Endothelial cell of umbilical vein (primary cell): ENCODE results near the gene ACBD6. TPM values are rescaled to one million over a fixed set of nuclear protein-coding genes. Genes with fewer than 3 reads are reported as not detected.

Source experiments
- BruUV-seq: library from RNA; stranded (reverse); fragments of 400-500 nt; replicated peaks from 2 replicates; lab custom pipeline; 2021; lab: Mats Ljungman, UMichigan
- CTCF ChIA-PET: fragments of 300-600, 350-600 bp; sonication (Branson Sonifier 250); formaldehyde crosslinking; loops from one replicate; lab custom pipeline; 2021; ENCODE audit warnings: antibody characterized with exemption, inconsistent platforms; lab: Charles Lee
- POLR2A ChIA-PET: fragments of 300-600, 350-600 bp; sonication (Branson Sonifier 250); formaldehyde crosslinking; loops from one replicate; lab custom pipeline; 2021; ENCODE audit warnings: antibody characterized with exemption, inconsistent platforms; lab: Charles Lee
- DNase-seq: peaks from one replicate; pipeline ENCODE4 v3.0.0-alpha.2; 2011; ENCODE audit warnings: low read depth, low spot score
- FAIRE-seq: peaks from 2 replicates; lab custom pipeline; 2011; peaks lifted over from hg19 to GRCh38; lab: Jason Lieb, UNC
- H2AFZ ChIP-seq: 2 replicates; pipeline ENCODE4 v1.6.0; 2012; ENCODE audit warnings: low read depth, low read length, control low read depth, inconsistent platforms
- H3K27ac ChIP-seq: 2 replicates; pipeline ENCODE4 v1.5.1; 2011; ENCODE audit warnings: low read depth, mild to moderate bottlenecking, control low read depth, low read length, moderate library complexity; ENCODE audit not compliant: insufficient read depth
- H3K27me3 ChIP-seq, 2 experiments: 2 replicates each; pipeline versions ENCODE4 v1.6.0 to v1.6.1; 2011; ENCODE audit warnings: low read length in 2 of 2, mixed read lengths in 1 of 2; ENCODE audit not compliant: control insufficient read depth in 2 of 2, insufficient read depth in 2 of 2
- H3K36me3 ChIP-seq, 2 experiments: 2 replicates in 1 of 2; 3 replicates in 1 of 2; pipeline ENCODE4 v1.5.1; 2011; ENCODE audit warnings: low read length in 2 of 2, mild to moderate bottlenecking in 1 of 2, moderate library complexity in 1 of 2; ENCODE audit not compliant: control insufficient read depth in 2 of 2, insufficient read depth in 2 of 2; ENCODE audit errors: extremely low read depth in 1 of 2
- H3K4me1 ChIP-seq: 3 replicates; pipeline ENCODE4 v1.5.1; 2011; ENCODE audit warnings: mild to moderate bottlenecking, low read length; ENCODE audit not compliant: control insufficient read depth, insufficient read depth; ENCODE audit errors: extremely low read depth
- H3K4me2 ChIP-seq: 2 replicates; pipeline ENCODE4 v1.6.1; 2011; ENCODE audit warnings: low read length, control low read depth, mixed read lengths; ENCODE audit not compliant: insufficient read depth
- H3K4me3 ChIP-seq, 3 experiments: fragments of 200-600 bp in 1 of 3; sonication (generic), shearing (Covaris generic) in 1 of 3; replicated peaks in 1 of 3; 2 replicates each; pipeline ENCODE4 v1.5.1; 2011 to 2016; ENCODE audit warnings: control low read depth in 3 of 3, low read length in 3 of 3, mild to moderate bottlenecking in 2 of 3, inconsistent platforms in 1 of 3, low read depth in 1 of 3, moderate library complexity in 1 of 3; ENCODE audit not compliant: insufficient read depth in 1 of 3
- H3K79me2 ChIP-seq: 2 replicates; pipeline ENCODE4 v1.6.0; 2012; ENCODE audit warnings: low read length, inconsistent platforms; ENCODE audit not compliant: control insufficient read depth, insufficient read depth
- H3K9ac ChIP-seq: replicated peaks from 2 replicates; pipeline ENCODE3; 2011; ENCODE audit warnings: low read length, control low read depth; ENCODE audit not compliant: insufficient read depth; ENCODE audit errors: extremely low read depth
- H3K9me1 ChIP-seq: replicated peaks from 3 replicates; pipeline ENCODE4 v1.6.0; 2011; ENCODE audit warnings: mild to moderate bottlenecking, low read length; ENCODE audit not compliant: control insufficient read depth, insufficient read depth; ENCODE audit errors: extremely low read depth
- H3K9me3 ChIP-seq: replicated peaks from 2 replicates; pipeline ENCODE4 v1.5.1; 2012; ENCODE audit warnings: low read length, inconsistent platforms; ENCODE audit not compliant: control insufficient read depth, insufficient read depth
- H4K20me1 ChIP-seq: replicated peaks from 2 replicates; pipeline ENCODE3; 2011; ENCODE audit warnings: mild to moderate bottlenecking, low read length; ENCODE audit not compliant: control insufficient read depth, insufficient read depth; ENCODE audit errors: extremely low read depth
- CTCF ChIP-seq, 2 donors: IDR thresholded peaks; 1 replicate in 1 of 2; 2 replicates in 1 of 2; pipeline ENCODE4 v1.5.1; 2011; ENCODE audit warnings: low read length in 2 of 2, mild to moderate bottlenecking in 2 of 2, moderate library complexity in 2 of 2, control low read depth in 1 of 2, inconsistent platforms in 1 of 2, low read depth in 1 of 2; ENCODE audit not compliant: insufficient read depth in 1 of 2; ENCODE audit errors: extremely low read depth in 1 of 2
- GATA2 ChIP-seq: IDR thresholded peaks from 2 replicates; pipeline ENCODE4 v1.7.0; 2011; ENCODE audit warnings: low read depth, mild to moderate bottlenecking, moderate library complexity, mixed read lengths, low read length; ENCODE audit not compliant: insufficient read length, insufficient read depth
- JUN ChIP-seq: IDR thresholded peaks from 2 replicates; pipeline ENCODE4 v1.6.1; 2011; ENCODE audit warnings: borderline replicate concordance, low read depth; ENCODE audit not compliant: insufficient read length, insufficient read depth
- MYC ChIP-seq: IDR thresholded peaks from one replicate; pipeline ENCODE4 v1.6.1; 2011; ENCODE audit warnings: mild to moderate bottlenecking, low read depth, low read length
- POLR2AphosphoS5 ChIP-seq: IDR thresholded peaks from 2 replicates; pipeline ENCODE4 v1.6.1; 2012; ENCODE audit warnings: low read depth, mild to moderate bottlenecking, control low read depth, low read length, moderate library complexity; ENCODE audit not compliant: insufficient read depth
- dilution Hi-C: fragments of 300-500 bp; cut with MboI; formaldehyde crosslinking; loops from one replicate; pipeline ENCODE4 v1.15.0; 2019; ENCODE audit warnings: low sequenced_read_pairs; ENCODE audit not compliant: extremely low pct_ligation_motif_present
- intact Hi-C: fragments of 100-400 bp; cut with micrococcal nuclease; formaldehyde crosslinking; loops from one replicate; pipeline ENCODE4 v1.10.0; 2022
- polyA plus RNA-seq, 4 experiments: library from polyadenylated mRNA; depleted of rRNA in 3 of 4; stranded (reverse) in 3 of 4; unstranded in 1 of 4; fragments of >200 nt; gene quantifications; 2 replicates each; pipeline versions ENCODE4 v1.2.1 to v1.2.3, GENCODE V29; 2011 to 2012; ENCODE audit warnings: missing spikeins in 1 of 4
- total RNA-seq: library from RNA; stranded (reverse); gene quantifications from 2 replicates; pipeline ENCODE4 v1.2.3, GENCODE V29; 2021

The ACBD6 gene
- total and polyA plus RNA-seq, 2 donors (not counting 3 experiments of a cell fraction or from before 2014, with no cell fraction given) = 55.6 to 56.4 TPM

GRCh38 chr1:180254496-180254819 is 247.9 kb downstream of the ACBD6 start:
- Histone ChIP-seq H2AFZ (no peak overlapping the region), H3K9ac (no peak overlapping the region), H3K9me3 (no peaks in the 10 kb centered on the region), H3K4me3 (no peak overlapping the region), H3K27me3 (no peaks in the 10 kb centered on the region), H4K20me1 (no peaks in the 10 kb centered on the region), H3K79me2 (no peaks in the 10 kb centered on the region), H3K9me1 (no peaks in the 10 kb centered on the region), H3K36me3 (no peaks in the 10 kb centered on the region), H3K4me2 (no peak overlapping the region), H3K4me1 (no peaks in the 10 kb centered on the region), H3K27ac (no peak overlapping the region)
- POLR2A ChIA-PET = no interaction called here
- FAIRE-seq (no peak), DNase-seq (no peak)
- dilution Hi-C loops (no loop called here), intact Hi-C loops (no loop called here)
- TF ChIP-seq GATA2 = no peak
- CTCF ChIA-PET = interaction anchor here (2.2 to 6.1 kb wide), 6 partner anchors 13 to 229 kb away, joined by 12 to 121 read pairs (median 18); no protein-coding TSS in a partner anchor
- BruUV-seq = no TSS peak

GRCh38 chr1:180253585-180254495 is 248.5 kb downstream of the ACBD6 start:
- H3K27ac ChIP-seq = no peak overlapping the region
- ChIA-PET POLR2A (no interaction called here), CTCF (interaction anchor here (1.1 to 6.1 kb wide), 21 partner anchors 8 to 232 kb away, joined by 3 to 121 read pairs (median 11); no protein-coding TSS in a partner anchor)
- intact Hi-C loops (no loop called here), dilution Hi-C loops (no loop called here)
- no TSS peak for BruUV-seq
- no peaks in the 10 kb centered on the region for H3K4me1 ChIP-seq
- no peaks in the 10 kb centered on the region for H3K9me3 ChIP-seq
- FAIRE-seq = no peak
- H3K9me1 ChIP-seq = no peaks in the 10 kb centered on the region
- TF ChIP-seq JUN = no peak
- no peak for TF ChIP-seq POLR2AphosphoS5
- TF ChIP-seq GATA2 = no peak
- TF ChIP-seq MYC = no peak
- TF ChIP-seq CTCF (IDR thresholded peaks at IDR 0.05; ENCODE audit: extremely low read depth in 1 of 2, insufficient read depth in 1 of 2, low read depth in 1 of 2, low read length in 2 of 2) = no peak
- H4K20me1 ChIP-seq = no peaks in the 10 kb centered on the region
- H2AFZ ChIP-seq = no peak overlapping the region
- no peaks in the 10 kb centered on the region for H3K36me3 ChIP-seq
- no peaks in the 10 kb centered on the region for H3K79me2 ChIP-seq
- H3K4me2 ChIP-seq = no peak overlapping the region
- H3K9ac ChIP-seq = no peak overlapping the region
- no peaks in the 10 kb centered on the region for H3K27me3 ChIP-seq
- DNase-seq = no peak
- no peak overlapping the region for H3K4me3 ChIP-seq
